HepG2 (cell line): ENCODE results near the gene ZFP36L2. TPM values are rescaled to one million over a fixed set of nuclear protein-coding genes. Genes with fewer than 3 reads are reported as not detected.

Experiments used
- ARID3A ChIP-seq: IDR thresholded peaks from 2 replicates; pipeline ENCODE4 v1.6.1; 2012; ENCODE audit warnings: low read depth, low read length, improper control_type of control experiment
- STAT5B ChIP-seq: sonication (generic); formaldehyde crosslinking; IDR thresholded peaks from 2 replicates; pipeline ENCODE4 v1.4.0; 2020; ENCODE audit warnings: missing genetic modification reagents
- TEAD3 ChIP-seq: optimal IDR thresholded peaks from 2 replicates; pipeline ENCODE3; 2016; ENCODE audit warnings: borderline replicate concordance
- THYN1 ChIP-seq: sonication (generic); formaldehyde crosslinking; IDR thresholded peaks from 2 replicates; pipeline ENCODE4 v1.8.1; 2023; ENCODE audit warnings: low read depth, mild to moderate bottlenecking, moderate library complexity, missing genetic modification reagents, borderline replicate concordance
- ZFAT ChIP-seq: sonication (generic); formaldehyde crosslinking; conservative IDR thresholded peaks from 2 replicates; pipeline ENCODE4 v1.8.1; 2023; ENCODE audit warnings: missing genetic modification reagents, inconsistent platforms
- ZNF256 ChIP-seq: sonication (generic); formaldehyde crosslinking; conservative IDR thresholded peaks from 2 replicates; pipeline ENCODE4 v1.4.0; 2020; ENCODE audit warnings: missing genetic modification reagents
- ZNF296 ChIP-seq: sonication (generic); formaldehyde crosslinking; conservative IDR thresholded peaks from 2 replicates; pipeline ENCODE4 v1.5.0; 2020; ENCODE audit warnings: mild to moderate bottlenecking, missing genetic modification reagents
- ZNF407 ChIP-seq: sonication (generic); formaldehyde crosslinking; IDR thresholded peaks from one replicate; pipeline ENCODE4 v1.5.1; 2020; ENCODE audit warnings: mild to moderate bottlenecking, missing genetic modification reagents; ENCODE audit errors: not compliant biosample characterization
- ZNF574 ChIP-seq: sonication (generic); formaldehyde crosslinking; IDR thresholded peaks from 2 replicates; pipeline ENCODE4 v1.4.0; 2020; ENCODE audit warnings: missing genetic modification reagents
- ZNF629 ChIP-seq: sonication (generic); formaldehyde crosslinking; conservative IDR thresholded peaks from 2 replicates; pipeline ENCODE4 v1.5.0; 2020; ENCODE audit warnings: missing genetic modification reagents
- ZNF687 ChIP-seq: sonication (generic); formaldehyde crosslinking; IDR thresholded peaks from 2 replicates; pipeline ENCODE4 v1.5.1; 2020; ENCODE audit warnings: mild to moderate bottlenecking, missing genetic modification reagents, moderate library complexity
- ZNF775 ChIP-seq: sonication (generic); formaldehyde crosslinking; IDR thresholded peaks from 2 replicates; pipeline ENCODE4 v1.4.0; 2020; ENCODE audit warnings: missing genetic modification reagents, mild to moderate bottlenecking, moderate library complexity, borderline replicate concordance
- polyA plus RNA-seq, 8 experiments: library from polyadenylated mRNA; depleted of rRNA in 3 of 8; stranded (reverse) in 7 of 8; unstranded in 1 of 8; fragments of >200 nt; fragmentation: Illumina TruSeq in 4 of 8; extraction: Trizol in 4 of 8; gene quantifications; 2 replicates each; pipeline versions ENCODE4 v1.2.1 to v1.2.3, GENCODE V29; 2011 to 2016; ENCODE audit warnings: low read depth in 4 of 8, missing spikeins in 1 of 8, mixed read lengths in 1 of 8; ENCODE audit not compliant: insufficient read depth in 1 of 8
- total RNA-seq, 5 experiments: library from RNA; depleted of rRNA; stranded (reverse); fragments of >200 nt; fragmentation: Illumina TruSeq; extraction: Trizol; gene quantifications; 2 replicates each; pipeline ENCODE4 v1.2.3, GENCODE V29; 2016; ENCODE audit warnings: low read depth in 1 of 5

ZFP36L2 gene
- total and polyA plus RNA-seq, 2 of the 13 experiments (the other 11 are each of a cell fraction or from before 2014, with no cell fraction given) = 11.2 to 21.8 TPM

GRCh38 chr2:43227830-43228281, 1.4 kb upstream of the ZFP36L2 start (continued):
- TF ChIP-seq ZNF687 (CRISPR knock-in tag) (no peak), STAT5B (no peak), ZFAT (CRISPR knock-in tag) (no peak), THYN1 (CRISPR knock-in tag) (0 out of 2 replicates have a peak, but pooled peaks have one; percentile 1), ZNF256 (CRISPR knock-in tag) (0 out of 2 replicates have a peak, but pooled peaks have one; percentile 1), ARID3A (peak; percentile 16; the same call in 1 of the 2 replicates), TEAD3 (peak; percentile 48), ZNF296 (CRISPR knock-in tag) (no peak), ZNF775 (CRISPR knock-in tag) (no peak), ZNF407 (no peak), ZNF629 (CRISPR knock-in tag) (0 out of 2 replicates have a peak, but pooled peaks have one; percentile 4), ZNF574 (CRISPR knock-in tag) (no peak)
